ENCODE data around the gene EPN2.

- TF ChIP-seq CTCF (IDR thresholded peaks at IDR 0.05) (peak in 3 of 4 experiments; percentile 8 to 44 (median 43)), POLR2A (IDR thresholded peaks at IDR 0.05) (peak; percentile 53 to 84)
Observed at GRCh38 chr17:19237389-19238166, 412 bp downstream of the EPN2 start.

All from uterus (tissue), 2 donors.